MM.1S (cell line): ENCODE measurements around the gene IL11RA.

Experiments used
- DNase-seq: peaks from one replicate; pipeline ENCODE4 v3.0.0-alpha.2; 2015
- H2AFZ ChIP-seq: fragments of 300-600 bp; sonication (generic); 2 replicates; pipeline ENCODE4 v1.6.0; 2016; ENCODE audit warnings: antibody characterized with exemption, low read length
- H3F3A ChIP-seq: fragments of 300-600 bp; sonication (generic); 2 replicates; pipeline ENCODE4 v1.6.1; 2016; ENCODE audit warnings: mild to moderate bottlenecking, antibody characterized with exemption, low read length, moderate library complexity, mixed read lengths; ENCODE audit not compliant: insufficient read depth
- H3K27ac ChIP-seq: fragments of 300-600 bp; sonication (generic); 2 replicates; pipeline ENCODE4 v1.5.1; 2016; ENCODE audit warnings: mild to moderate bottlenecking, low read length
- H3K27me3 ChIP-seq: fragments of 300-600 bp; sonication (generic); replicated peaks from 2 replicates; pipeline ENCODE4 v1.6.0; 2016; ENCODE audit warnings: low read length; ENCODE audit not compliant: insufficient read depth
- H3K36me3 ChIP-seq: fragments of 300-600 bp; sonication (generic); replicated peaks from 2 replicates; pipeline ENCODE4 v1.6.1; 2016; ENCODE audit warnings: mild to moderate bottlenecking, low read length, mixed read lengths; ENCODE audit not compliant: insufficient read depth
- H3K4me1 ChIP-seq: fragments of 300-600 bp; sonication (generic); 2 replicates; pipeline ENCODE4 v1.6.1; 2016; ENCODE audit warnings: low read length, mixed read lengths
- H3K4me2 ChIP-seq: fragments of 300-600 bp; sonication (generic); 2 replicates; pipeline ENCODE4 v1.6.0; 2016; ENCODE audit warnings: low read depth, low read length
- H3K4me3 ChIP-seq: fragments of 300-600 bp; sonication (generic); 2 replicates; pipeline ENCODE4 v1.5.1; 2016; ENCODE audit warnings: low read length, mixed read lengths
- H3K79me2 ChIP-seq: fragments of 300-600 bp; sonication (generic); 2 replicates; pipeline ENCODE4 v1.6.1; 2016; ENCODE audit warnings: mixed run types, low read length, mixed read lengths
- H3K9ac ChIP-seq: fragments of 300-600 bp; sonication (generic); 2 replicates; pipeline ENCODE4 v1.6.1; 2016; ENCODE audit warnings: low read length, mixed read lengths
- H3K9me2 ChIP-seq: fragments of 300-600 bp; sonication (generic); replicated peaks from 2 replicates; pipeline ENCODE4 v1.6.1; 2016; ENCODE audit warnings: mild to moderate bottlenecking, low read length, mixed read lengths; ENCODE audit not compliant: insufficient read depth
- H3K9me3 ChIP-seq: fragments of 300-600 bp; sonication (generic); replicated peaks from 2 replicates; pipeline ENCODE4 v1.6.1; 2016; ENCODE audit warnings: mild to moderate bottlenecking, low read length, mixed read lengths; ENCODE audit not compliant: insufficient read depth
- H4K20me1 ChIP-seq: fragments of 300-600 bp; sonication (generic); 2 replicates; pipeline ENCODE4 v1.6.1; 2016; ENCODE audit warnings: mild to moderate bottlenecking, low read length, moderate library complexity, mixed read lengths; ENCODE audit not compliant: insufficient read depth
- EZH2 ChIP-seq: fragments of 300-600 bp; sonication (generic); optimal IDR thresholded peaks from 2 replicates; pipeline ENCODE3; 2017; ENCODE audit warnings: low read depth, mild to moderate bottlenecking, antibody characterized with exemption, low read length, mixed read lengths
- EZH2phosphoT487 ChIP-seq: fragments of 300-600 bp; sonication (generic); IDR thresholded peaks from 2 replicates; pipeline ENCODE4 v1.6.1; 2018; ENCODE audit warnings: antibody characterized with exemption, low read length
- TF ChIP-seq, protein P1 (sequence below): fragments of 300-600 bp; sonication (generic); IDR thresholded peaks from 2 replicates; pipeline ENCODE4 v1.5.1; 2016; ENCODE audit warnings: antibody characterized with exemption, low read length, mixed read lengths

The IL11RA gene

DNA sequence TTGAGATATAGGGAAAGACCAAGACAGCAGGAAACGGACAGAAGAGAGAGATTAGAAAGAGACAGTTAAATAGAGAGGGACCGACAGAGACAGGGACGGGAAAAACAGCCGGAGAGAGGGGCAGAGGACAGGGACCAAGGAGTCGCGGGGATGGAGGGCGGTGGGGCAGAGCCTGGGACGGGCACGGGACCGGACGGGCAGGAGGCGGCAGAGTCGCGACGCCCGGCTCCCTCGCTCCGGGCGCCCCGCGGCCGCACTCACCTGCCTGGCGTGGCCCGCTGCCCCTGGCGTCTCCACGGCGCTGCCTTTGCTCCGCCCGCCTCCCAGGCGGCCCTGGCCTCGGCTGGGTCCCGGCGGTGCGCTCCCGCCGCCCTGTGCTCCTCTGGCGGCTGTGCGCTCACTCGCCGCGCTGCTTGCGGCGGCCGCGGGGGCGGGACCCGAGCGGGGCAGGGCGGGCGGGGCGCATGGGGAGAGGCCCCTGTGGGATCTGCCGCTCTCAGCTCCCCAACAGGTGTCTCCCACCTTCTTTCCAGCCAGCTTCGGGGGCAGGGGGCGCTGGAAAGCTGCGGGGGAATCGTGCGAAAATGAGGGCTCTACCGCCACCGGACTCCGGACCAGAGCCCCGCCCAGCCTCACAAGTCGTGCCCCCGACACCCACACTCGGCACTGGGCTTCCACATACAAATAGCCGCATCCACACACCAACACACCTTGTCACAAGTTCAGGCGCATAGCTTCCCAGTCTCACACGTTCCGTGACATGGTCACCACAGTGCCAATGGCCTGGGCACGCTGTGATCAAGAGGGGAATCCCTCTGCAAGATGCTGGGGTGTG lies 23.1 kb upstream of the IL11RA start, which contains the start of gene ARID3C:
Gene ARID3C, minus strand, starts transcription at position 411 of the 835 bp plus-strand sequence. CDS start 1,052 bp downstream, outside the sequence.
- H3K79me2 ChIP-seq, result no peaks in the 10 kb centered on the region
- H3K4me2 ChIP-seq, result peak within 1 kb of the TSS; percentile 81
- H3K9me2 ChIP-seq, result no peaks in the 10 kb centered on the region
- H3K36me3 ChIP-seq, result no peaks in the 10 kb centered on the region
- peak; percentile 48 for DNase-seq
- peaks cover 71% of the 10 kb centered on the region for H3K27me3 ChIP-seq
- peak within 1 kb of the TSS; percentile 43 for H3K4me3 ChIP-seq
- H3K9ac ChIP-seq, result no peak within 1 kb of the TSS; the same call in 1 of the 2 replicates
- H4K20me1 ChIP-seq, result no peaks in the 10 kb centered on the region
- no peaks in the 10 kb centered on the region for H3K9me3 ChIP-seq
- H3K4me1 ChIP-seq, result 0 out of 2 replicates have a peak, but pooled peaks cover 4% of the 10 kb centered on the region
- peak within 1 kb of the TSS; percentile 30; the same call in 1 of the 2 replicates for H2AFZ ChIP-seq
- TF ChIP-seq EZH2 (no peak), EZH2phosphoT487 (no peak)
- TF ChIP-seq, protein P1, sequence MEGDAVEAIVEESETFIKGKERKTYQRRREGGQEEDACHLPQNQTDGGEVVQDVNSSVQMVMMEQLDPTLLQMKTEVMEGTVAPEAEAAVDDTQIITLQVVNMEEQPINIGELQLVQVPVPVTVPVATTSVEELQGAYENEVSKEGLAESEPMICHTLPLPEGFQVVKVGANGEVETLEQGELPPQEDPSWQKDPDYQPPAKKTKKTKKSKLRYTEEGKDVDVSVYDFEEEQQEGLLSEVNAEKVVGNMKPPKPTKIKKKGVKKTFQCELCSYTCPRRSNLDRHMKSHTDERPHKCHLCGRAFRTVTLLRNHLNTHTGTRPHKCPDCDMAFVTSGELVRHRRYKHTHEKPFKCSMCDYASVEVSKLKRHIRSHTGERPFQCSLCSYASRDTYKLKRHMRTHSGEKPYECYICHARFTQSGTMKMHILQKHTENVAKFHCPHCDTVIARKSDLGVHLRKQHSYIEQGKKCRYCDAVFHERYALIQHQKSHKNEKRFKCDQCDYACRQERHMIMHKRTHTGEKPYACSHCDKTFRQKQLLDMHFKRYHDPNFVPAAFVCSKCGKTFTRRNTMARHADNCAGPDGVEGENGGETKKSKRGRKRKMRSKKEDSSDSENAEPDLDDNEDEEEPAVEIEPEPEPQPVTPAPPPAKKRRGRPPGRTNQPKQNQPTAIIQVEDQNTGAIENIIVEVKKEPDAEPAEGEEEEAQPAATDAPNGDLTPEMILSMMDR, result no peak
- H3F3A ChIP-seq, result no peaks in the 10 kb centered on the region
- H3K27ac ChIP-seq, result no peak within 1 kb of the TSS

DNA sequence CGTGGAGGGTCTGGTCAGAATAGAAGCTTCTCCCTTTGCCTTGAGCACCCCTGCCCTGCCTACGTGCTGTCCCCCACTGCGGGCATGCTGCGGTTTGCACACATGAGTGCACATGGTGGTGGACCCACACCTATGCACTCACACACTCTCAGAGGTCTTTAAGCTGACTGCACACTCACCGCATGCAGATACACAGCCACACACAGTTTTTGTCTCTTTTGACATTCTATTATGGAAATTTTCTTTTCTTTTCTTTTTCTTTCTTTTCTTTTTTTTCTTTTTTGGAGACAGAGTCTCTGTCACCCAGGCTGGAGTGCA lies 22.5 kb upstream of the IL11RA start:
- Histone ChIP-seq H3K9me2 (no peaks in the 10 kb centered on the region), H3K79me2 (no peaks in the 10 kb centered on the region), H3K4me2 (peak overlapping the region; percentile 81), H3K36me3 (no peaks in the 10 kb centered on the region), H3K27me3 (peaks cover 66% of the 10 kb centered on the region), H3K4me3 (0 out of 2 replicates have a peak overlapping the region, but pooled peaks have one; percentile 43), H3F3A (peaks cover 4% of the 10 kb centered on the region; the same call in 1 of the 2 replicates), H3K9ac (no peak overlapping the region), H2AFZ (no peak overlapping the region), H3K27ac (no peak overlapping the region), H4K20me1 (no peaks in the 10 kb centered on the region), H3K4me1 (0 out of 2 replicates have a peak, but pooled peaks cover 4% of the 10 kb centered on the region), H3K9me3 (no peaks in the 10 kb centered on the region)
- TF ChIP-seq EZH2phosphoT487 (no peak), EZH2 (no peak)
- TF ChIP-seq, protein P1, result no peak
- DNase-seq, result no peak

DNA sequence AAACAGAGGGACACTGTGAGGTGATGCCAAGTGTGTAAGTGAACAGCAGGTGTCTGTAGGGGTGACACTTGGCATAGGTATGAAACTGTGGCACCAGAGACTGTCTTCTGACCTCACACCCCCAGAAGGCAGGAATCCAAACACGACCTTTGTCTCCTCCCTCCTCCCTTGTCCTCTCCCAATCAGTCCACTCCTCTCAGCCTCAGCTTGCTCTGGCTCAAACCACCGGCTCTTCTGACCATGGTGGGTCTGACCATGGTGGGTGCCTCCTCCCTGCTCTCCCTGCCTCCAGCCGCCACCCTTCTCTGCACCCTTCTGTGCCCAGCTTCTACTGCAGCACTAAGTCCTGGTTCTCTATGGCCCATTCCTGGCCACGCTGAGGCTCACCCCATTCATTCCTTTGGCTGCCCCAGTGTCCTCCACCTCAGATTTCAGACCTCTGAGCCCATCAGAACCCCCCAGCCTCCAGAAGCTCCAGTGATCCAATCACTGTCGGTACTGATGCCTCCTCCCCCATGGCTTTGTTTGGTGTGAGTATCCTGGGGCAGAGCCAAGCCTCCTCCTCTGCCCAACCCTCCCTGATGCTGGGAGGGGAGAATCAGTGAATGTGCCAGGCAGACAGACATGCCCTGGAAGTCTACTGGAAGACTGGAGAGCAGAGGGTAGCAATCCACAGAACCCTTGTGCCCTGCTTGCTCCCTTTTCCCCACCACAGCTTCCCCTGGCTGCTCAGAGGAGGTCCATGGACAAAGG lies 21.4 kb upstream of the IL11RA start:
- TF ChIP-seq EZH2phosphoT487, result no peak
- TF ChIP-seq, protein P1, result no peak
- TF ChIP-seq EZH2, result no peak
- Histone ChIP-seq H3K27ac (no peak overlapping the region), H3K9me2 (no peaks in the 10 kb centered on the region), H2AFZ (no peak overlapping the region), H3K4me2 (no peak overlapping the region), H3K4me1 (0 out of 2 replicates have a peak, but pooled peaks cover 4% of the 10 kb centered on the region), H3K79me2 (peaks cover 5% of the 10 kb centered on the region), H3K27me3 (peaks cover 55% of the 10 kb centered on the region), H3K9me3 (no peaks in the 10 kb centered on the region), H3K9ac (no peak overlapping the region), H4K20me1 (no peaks in the 10 kb centered on the region), H3K36me3 (no peaks in the 10 kb centered on the region), H3F3A (peaks cover 7% of the 10 kb centered on the region; the same call in 1 of the 2 replicates), H3K4me3 (no peak overlapping the region)
- no peak for DNase-seq
